Fibroblast of the aortic adventitia (primary cell): ENCODE data around the gene ZFHX3. TPM values are rescaled to one million over a fixed set of nuclear protein-coding genes. Genes with fewer than 3 reads are reported as not detected.

Experiments used
- DNase-seq: peaks from one replicate; pipeline ENCODE4 v3.0.0-alpha.2; 2010; ENCODE audit warnings: low read depth
- H3K4me3 ChIP-seq: 2 replicates; pipeline ENCODE4 v1.5.1; 2011; ENCODE audit warnings: low read depth, mild to moderate bottlenecking, control low read depth, low read length, moderate library complexity
- total RNA-seq: library from RNA; depleted of rRNA; stranded (reverse); fragments of >200 nt; gene quantifications from 2 replicates; pipeline ENCODE4 v1.2.3, GENCODE V29; 2012; ENCODE audit warnings: low replicate concordance
- TF ChIP-seq, protein P1 (sequence below): IDR thresholded peaks from 2 replicates; pipeline ENCODE4 v1.5.1; 2011; ENCODE audit warnings: mild to moderate bottlenecking, low read length, control low read depth, inconsistent platforms; ENCODE audit not compliant: insufficient read depth

The ZFHX3 gene
- total RNA-seq, 1 donor, result 8.1 TPM

- DNase-seq, result no peak
- TF ChIP-seq, protein P1, sequence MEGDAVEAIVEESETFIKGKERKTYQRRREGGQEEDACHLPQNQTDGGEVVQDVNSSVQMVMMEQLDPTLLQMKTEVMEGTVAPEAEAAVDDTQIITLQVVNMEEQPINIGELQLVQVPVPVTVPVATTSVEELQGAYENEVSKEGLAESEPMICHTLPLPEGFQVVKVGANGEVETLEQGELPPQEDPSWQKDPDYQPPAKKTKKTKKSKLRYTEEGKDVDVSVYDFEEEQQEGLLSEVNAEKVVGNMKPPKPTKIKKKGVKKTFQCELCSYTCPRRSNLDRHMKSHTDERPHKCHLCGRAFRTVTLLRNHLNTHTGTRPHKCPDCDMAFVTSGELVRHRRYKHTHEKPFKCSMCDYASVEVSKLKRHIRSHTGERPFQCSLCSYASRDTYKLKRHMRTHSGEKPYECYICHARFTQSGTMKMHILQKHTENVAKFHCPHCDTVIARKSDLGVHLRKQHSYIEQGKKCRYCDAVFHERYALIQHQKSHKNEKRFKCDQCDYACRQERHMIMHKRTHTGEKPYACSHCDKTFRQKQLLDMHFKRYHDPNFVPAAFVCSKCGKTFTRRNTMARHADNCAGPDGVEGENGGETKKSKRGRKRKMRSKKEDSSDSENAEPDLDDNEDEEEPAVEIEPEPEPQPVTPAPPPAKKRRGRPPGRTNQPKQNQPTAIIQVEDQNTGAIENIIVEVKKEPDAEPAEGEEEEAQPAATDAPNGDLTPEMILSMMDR, result no peak
- H3K4me3 ChIP-seq, result no peak overlapping the region
Measured at GRCh38 chr16:72896485-72897118, 151.3 kb downstream of the ZFHX3 start.

GRCh38 chr16:72895951-72896350 lies 152.0 kb downstream of the ZFHX3 start:
- TF ChIP-seq, protein P1, result no peak
- no peak overlapping the region for H3K4me3 ChIP-seq
- DNase-seq, result no peak

DNA sequence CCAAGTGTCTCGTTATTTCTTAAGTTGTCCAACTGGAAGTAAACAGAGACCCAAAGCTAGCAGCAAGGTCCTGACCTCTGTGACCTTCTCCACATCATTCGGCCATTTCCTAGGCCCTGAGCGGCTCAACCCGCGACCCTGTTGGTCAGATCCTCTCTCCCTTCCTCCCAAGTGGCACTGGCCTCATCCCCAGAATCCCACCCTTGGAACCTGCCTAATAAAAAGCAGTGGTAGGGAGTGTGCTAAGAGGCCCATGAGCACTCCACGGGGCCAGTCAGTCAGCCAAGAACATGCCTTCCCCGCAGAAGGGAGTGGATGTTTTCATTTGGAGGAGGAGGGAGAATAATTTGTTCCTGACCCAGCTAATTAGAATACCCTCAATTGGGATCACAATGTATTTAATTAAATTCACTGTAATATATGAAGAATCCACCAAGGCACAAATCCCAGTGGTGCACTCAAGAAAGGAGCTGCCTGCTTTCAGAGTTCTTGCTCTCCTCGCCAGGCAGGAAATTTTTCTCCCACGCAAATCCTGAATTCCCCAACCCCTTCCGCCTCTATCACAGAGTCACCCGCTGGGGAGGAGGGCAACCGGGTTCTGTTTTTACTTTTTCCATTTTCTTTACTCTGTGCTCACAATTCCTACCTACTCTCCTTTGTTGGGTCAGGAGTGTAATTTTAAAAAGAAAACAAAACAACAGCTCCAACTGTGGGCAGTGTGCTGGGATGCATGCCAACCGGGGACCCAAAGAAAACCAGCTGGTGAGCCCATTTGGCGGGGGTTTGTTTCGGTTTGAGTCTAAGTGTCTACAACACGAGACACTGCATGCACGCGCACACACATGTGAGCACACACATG lies 153.4 kb downstream of the ZFHX3 start:
- DNase-seq, result peak; percentile 37
- H3K4me3 ChIP-seq, result no peak overlapping the region
- TF ChIP-seq, protein P1, result no peak

GRCh38 chr16:72891291-72892227 lies 156.4 kb downstream of the ZFHX3 start:
- TF ChIP-seq, protein P1, result no peak
- no peak for DNase-seq
- H3K4me3 ChIP-seq, result no peak overlapping the region

- TF ChIP-seq, protein P1, result no peak
- H3K4me3 ChIP-seq, result no peak overlapping the region
- DNase-seq, result no peak
Measured at GRCh38 chr16:72890587-72890986, 157.3 kb downstream of the ZFHX3 start.
